ENCODE data around the gene BBS9. TPM values are rescaled to one million over a fixed set of nuclear protein-coding genes. Genes with fewer than 3 reads are reported as not detected.

BBS9 gene
- total RNA-seq, 1 donor from 2014 or later, result 4.2 TPM

GRCh38 chr7:33554576-33554975, 425.2 kb downstream of the BBS9 start:
- H3K27me3 ChIP-seq (ENCODE audit: control insufficient read depth, insufficient read depth, low read length), result no peaks in the 10 kb centered on the region
- FAIRE-seq (peak; percentile 23), DNase-seq (ENCODE audit: low read depth) (no peak)
- no peak for TF ChIP-seq CTCF (IDR thresholded peaks at IDR 0.05; ENCODE audit: insufficient read depth, low read length, severe bottlenecking)
- no peaks in the 10 kb centered on the region for H3K36me3 ChIP-seq (ENCODE audit: control insufficient read depth, insufficient read depth, low read length)
- no peak overlapping the region for H3K4me3 ChIP-seq (ENCODE audit: low read depth, low read length)

- no peak for TF ChIP-seq CTCF (IDR thresholded peaks at IDR 0.05; ENCODE audit: insufficient read depth, low read length, severe bottlenecking)
- Histone ChIP-seq H3K36me3 (ENCODE audit: control insufficient read depth, insufficient read depth, low read length) (no peaks in the 10 kb centered on the region), H3K27me3 (ENCODE audit: control insufficient read depth, insufficient read depth, low read length) (no peaks in the 10 kb centered on the region), H3K4me3 (ENCODE audit: low read depth, low read length) (no peak overlapping the region)
- DNase-seq (ENCODE audit: low read depth) (no peak), FAIRE-seq (no peak)
These were observed 427.1 kb downstream of the BBS9 start for GRCh38 chr7:33556472-33556871.

- FAIRE-seq, result no peak
- DNase-seq (ENCODE audit: low read depth), result no peak
These were observed 429.4 kb downstream of the BBS9 start for GRCh38 chr7:33558549-33559323.

GRCh38 chr7:33559324-33559710, 430.0 kb downstream of the BBS9 start:
- FAIRE-seq (no peak), DNase-seq (ENCODE audit: low read depth) (no peak)
- Histone ChIP-seq H3K27me3 (ENCODE audit: control insufficient read depth, insufficient read depth, low read length) (no peaks in the 10 kb centered on the region), H3K4me3 (ENCODE audit: low read depth, low read length) (no peak overlapping the region), H3K36me3 (ENCODE audit: control insufficient read depth, insufficient read depth, low read length) (no peaks in the 10 kb centered on the region)
- no peak for TF ChIP-seq CTCF (IDR thresholded peaks at IDR 0.05; ENCODE audit: insufficient read depth, low read length, severe bottlenecking)

More at GRCh38 chr7:33558549-33559323, 429.4 kb downstream of the BBS9 start:
- no peak overlapping the region for H3K4me3 ChIP-seq (ENCODE audit: low read depth, low read length)
- H3K36me3 ChIP-seq (ENCODE audit: control insufficient read depth, insufficient read depth, low read length), result no peaks in the 10 kb centered on the region
- no peaks in the 10 kb centered on the region for H3K27me3 ChIP-seq (ENCODE audit: control insufficient read depth, insufficient read depth, low read length)
- TF ChIP-seq CTCF (IDR thresholded peaks at IDR 0.05; ENCODE audit: insufficient read depth, low read length, severe bottlenecking), result no peak

GRCh38 chr7:33562996-33563395, 433.6 kb downstream of the BBS9 start:
- no peaks in the 10 kb centered on the region for H3K27me3 ChIP-seq (ENCODE audit: control insufficient read depth, insufficient read depth, low read length)
- no peak for TF ChIP-seq CTCF (IDR thresholded peaks at IDR 0.05; ENCODE audit: insufficient read depth, low read length, severe bottlenecking)
- H3K36me3 ChIP-seq (ENCODE audit: control insufficient read depth, insufficient read depth, low read length), result no peaks in the 10 kb centered on the region
- H3K4me3 ChIP-seq (ENCODE audit: low read depth, low read length), result no peak overlapping the region
- FAIRE-seq (no peak), DNase-seq (ENCODE audit: low read depth) (no peak)

GRCh38 chr7:33563651-33564050, 434.3 kb downstream of the BBS9 start:
- Histone ChIP-seq H3K36me3 (ENCODE audit: control insufficient read depth, insufficient read depth, low read length) (no peaks in the 10 kb centered on the region), H3K4me3 (ENCODE audit: low read depth, low read length) (no peak overlapping the region), H3K27me3 (ENCODE audit: control insufficient read depth, insufficient read depth, low read length) (no peaks in the 10 kb centered on the region)
- FAIRE-seq, result no peak
- TF ChIP-seq CTCF (IDR thresholded peaks at IDR 0.05; ENCODE audit: insufficient read depth, low read length, severe bottlenecking), result no peak
- no peak for DNase-seq (ENCODE audit: low read depth)

All from bronchial epithelial cell (primary cell).